Adrenal gland (tissue), 5 donors: ENCODE data around the gene CDH11.

Experiments
- POLR2A ChIP-seq, 2 donors: fragments of 450-650 bp; IDR thresholded peaks; one replicate each; pipeline ENCODE4 v1.6.1; 2017; ENCODE audit warnings: antibody characterized with exemption in 2 of 2, mild to moderate bottlenecking in 2 of 2, moderate library complexity in 1 of 2
- TF ChIP-seq, protein P1 (sequence below), 6 experiments: fragments of 450-650 bp in 4 of 6; fragments of 200-600 bp in 2 of 6; sonication (generic) in 1 of 6; IDR thresholded peaks; 1 replicate in 5 of 6; 2 replicates in 1 of 6; pipeline versions ENCODE4 v1.5.1 to v1.8.0; 2016 to 2021; ENCODE audit warnings: antibody characterized with exemption in 6 of 6, mild to moderate bottlenecking in 2 of 6, moderate library complexity in 1 of 6
- donor health status: DM: no; HTN: no; CAD: no.

DNA sequence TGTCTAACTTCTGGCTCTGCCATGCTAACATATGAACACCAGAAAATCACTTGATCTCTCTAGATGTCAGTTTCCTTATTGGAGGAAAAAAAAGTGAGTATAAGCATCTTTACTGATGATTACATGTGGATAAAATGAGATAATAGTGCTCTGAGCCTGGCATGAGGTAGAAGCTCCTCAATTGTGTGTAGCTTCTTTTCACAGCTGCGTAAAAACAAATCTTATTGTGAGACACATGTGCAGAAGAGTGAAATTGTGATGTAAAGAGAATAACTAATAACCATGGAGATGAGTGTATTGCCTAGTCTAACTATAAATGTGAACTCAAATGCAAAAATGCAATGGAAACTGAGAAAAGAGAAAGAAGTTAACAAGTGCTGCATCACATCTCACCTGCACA is 44.7 kb downstream of the CDH11 start:
- TF ChIP-seq, protein P1, sequence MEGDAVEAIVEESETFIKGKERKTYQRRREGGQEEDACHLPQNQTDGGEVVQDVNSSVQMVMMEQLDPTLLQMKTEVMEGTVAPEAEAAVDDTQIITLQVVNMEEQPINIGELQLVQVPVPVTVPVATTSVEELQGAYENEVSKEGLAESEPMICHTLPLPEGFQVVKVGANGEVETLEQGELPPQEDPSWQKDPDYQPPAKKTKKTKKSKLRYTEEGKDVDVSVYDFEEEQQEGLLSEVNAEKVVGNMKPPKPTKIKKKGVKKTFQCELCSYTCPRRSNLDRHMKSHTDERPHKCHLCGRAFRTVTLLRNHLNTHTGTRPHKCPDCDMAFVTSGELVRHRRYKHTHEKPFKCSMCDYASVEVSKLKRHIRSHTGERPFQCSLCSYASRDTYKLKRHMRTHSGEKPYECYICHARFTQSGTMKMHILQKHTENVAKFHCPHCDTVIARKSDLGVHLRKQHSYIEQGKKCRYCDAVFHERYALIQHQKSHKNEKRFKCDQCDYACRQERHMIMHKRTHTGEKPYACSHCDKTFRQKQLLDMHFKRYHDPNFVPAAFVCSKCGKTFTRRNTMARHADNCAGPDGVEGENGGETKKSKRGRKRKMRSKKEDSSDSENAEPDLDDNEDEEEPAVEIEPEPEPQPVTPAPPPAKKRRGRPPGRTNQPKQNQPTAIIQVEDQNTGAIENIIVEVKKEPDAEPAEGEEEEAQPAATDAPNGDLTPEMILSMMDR (IDR thresholded peaks at IDR 0.05) = no peak
- no peak for TF ChIP-seq POLR2A (IDR thresholded peaks at IDR 0.05)
